ENCODE results near the gene CDHR3. TPM values are rescaled to one million over a fixed set of nuclear protein-coding genes. Genes with fewer than 3 reads are reported as not detected.

Gene CDHR3
- total RNA-seq, 1 experiment from 2014 or later = 3.3 TPM

- no peak overlapping the region for H2AK5ac ChIP-seq (ENCODE audit: insufficient read length, low read length)
- DNase-seq = no peak
- Mint-ChIP-seq H3K4me3 (no peak overlapping the region), H3K4me1 (peaks cover 2 to 6% of the 10 kb centered on the region in 2 experiments; a peak in 2 of 4 replicates), H3K9me3 (no peaks in the 10 kb centered on the region), H3K36me3 (ENCODE audit: insufficient read depth in 1 of 3, low read depth in 3 of 3) (no peaks in the 10 kb centered on the region), H3K27ac (no peak overlapping the region), H3K27me3 (ENCODE audit: low read depth) (no peaks in the 10 kb centered on the region; the same call in 1 of the 2 replicates)
- no peaks in the 10 kb centered on the region for H3K27me3 ChIP-seq (ENCODE audit: insufficient read depth, low read length)
- H2BK12ac ChIP-seq (ENCODE audit: insufficient read length, low read depth, low read length) = no peak overlapping the region
- no peak overlapping the region for H3K23ac ChIP-seq (ENCODE audit: insufficient read length, low read depth, low read length)
- no peak overlapping the region for H2BK5ac ChIP-seq (ENCODE audit: insufficient read length, low read length)
- no peaks in the 10 kb centered on the region for H3K4me1 ChIP-seq (ENCODE audit: insufficient read depth, low read length)
- no peaks in the 10 kb centered on the region for H3K79me2 ChIP-seq (ENCODE audit: insufficient read depth, low read length)
- H4K8ac ChIP-seq (replicated peaks; ENCODE audit: insufficient read length, low read depth, low read length) = no peak overlapping the region
- no peak overlapping the region for H4K5ac ChIP-seq (ENCODE audit: insufficient read length, low read depth, low read length)
- no peak overlapping the region for H3K14ac ChIP-seq (ENCODE audit: insufficient read depth, low read length)
- no peak overlapping the region for H2AFZ ChIP-seq (ENCODE audit: low read length)
- no peak for TF ChIP-seq CTCF (conservative IDR thresholded peaks at IDR 0.05)
- no peak overlapping the region for H3T11ph ChIP-seq (ENCODE audit: low read length)
- no peak overlapping the region for H2BK120ac ChIP-seq (ENCODE audit: low read depth, low read length, poor library complexity, severe bottlenecking)
- H3K56ac ChIP-seq (ENCODE audit: insufficient read length, low read depth, low read length) = no peak overlapping the region
- no peak overlapping the region for H3K9ac ChIP-seq (ENCODE audit: extremely low read depth, insufficient read length, low read length)
- WGBS (ENCODE audit: extremely low coverage, insufficient read length, low lambda C conversion rate) = no CpG with 5 or more reads among the region's 2 CpGs
- H3K9me3 ChIP-seq (ENCODE audit: control insufficient read depth, low read depth, low read length) = no peaks in the 10 kb centered on the region
- no peaks in the 10 kb centered on the region for H3K79me1 ChIP-seq (ENCODE audit: insufficient read depth, low read depth, low read length, poor library complexity, severe bottlenecking)
- no peaks in the 10 kb centered on the region for H4K20me1 ChIP-seq (ENCODE audit: control insufficient read depth, insufficient read depth, insufficient read length)
- no peak overlapping the region for H4K91ac ChIP-seq (ENCODE audit: insufficient read length, low read depth, low read length)
- no peak overlapping the region for H3K4me2 ChIP-seq (ENCODE audit: insufficient read depth, insufficient read length, low read length)
- H3K4ac ChIP-seq (ENCODE audit: low read depth, low read length) = no peak overlapping the region
- no peak overlapping the region for H3K27ac ChIP-seq (ENCODE audit: insufficient read length, low read depth, low read length)
- no peaks in the 10 kb centered on the region for H3K23me2 ChIP-seq (ENCODE audit: insufficient read length, low read depth, low read length, poor library complexity, severe bottlenecking)
- no peak overlapping the region for H3K18ac ChIP-seq (ENCODE audit: insufficient read length, low read depth, low read length)
- H2BK15ac ChIP-seq (ENCODE audit: low read depth, low read length) = no peak overlapping the region
- H2BK20ac ChIP-seq (ENCODE audit: low read depth, low read length, poor library complexity, severe bottlenecking) = no peak overlapping the region
Observed at GRCh38 chr7:105943486-105943885, 19.6 kb upstream of the CDHR3 start.

Data from H9 (cell line).